Measurements from ENCODE around the gene MED1.

DNA sequence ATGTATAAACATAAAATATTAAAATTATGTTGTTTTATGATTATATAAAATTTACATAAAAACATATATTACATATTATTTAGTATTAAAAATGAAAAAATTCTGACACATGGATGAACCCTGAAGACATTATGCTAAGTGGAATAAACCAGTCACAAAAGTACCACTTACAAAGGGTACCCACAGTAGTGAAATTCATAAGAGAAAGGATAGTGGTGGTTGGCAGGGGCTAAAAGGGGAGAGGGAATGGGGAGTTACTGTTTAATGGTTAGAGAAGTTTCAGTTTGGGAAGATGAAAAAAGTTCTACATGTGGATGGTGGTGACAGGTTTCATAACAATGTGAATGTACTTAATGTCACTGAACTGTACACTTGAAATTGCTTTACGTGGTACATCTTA is 91.1 kb downstream of the MED1 start:
- no peak for TF ChIP-seq POLR2AphosphoS5 (IDR thresholded peaks at IDR 0.05; ENCODE audit: low read depth, low read length)
- TF ChIP-seq, protein P1, sequence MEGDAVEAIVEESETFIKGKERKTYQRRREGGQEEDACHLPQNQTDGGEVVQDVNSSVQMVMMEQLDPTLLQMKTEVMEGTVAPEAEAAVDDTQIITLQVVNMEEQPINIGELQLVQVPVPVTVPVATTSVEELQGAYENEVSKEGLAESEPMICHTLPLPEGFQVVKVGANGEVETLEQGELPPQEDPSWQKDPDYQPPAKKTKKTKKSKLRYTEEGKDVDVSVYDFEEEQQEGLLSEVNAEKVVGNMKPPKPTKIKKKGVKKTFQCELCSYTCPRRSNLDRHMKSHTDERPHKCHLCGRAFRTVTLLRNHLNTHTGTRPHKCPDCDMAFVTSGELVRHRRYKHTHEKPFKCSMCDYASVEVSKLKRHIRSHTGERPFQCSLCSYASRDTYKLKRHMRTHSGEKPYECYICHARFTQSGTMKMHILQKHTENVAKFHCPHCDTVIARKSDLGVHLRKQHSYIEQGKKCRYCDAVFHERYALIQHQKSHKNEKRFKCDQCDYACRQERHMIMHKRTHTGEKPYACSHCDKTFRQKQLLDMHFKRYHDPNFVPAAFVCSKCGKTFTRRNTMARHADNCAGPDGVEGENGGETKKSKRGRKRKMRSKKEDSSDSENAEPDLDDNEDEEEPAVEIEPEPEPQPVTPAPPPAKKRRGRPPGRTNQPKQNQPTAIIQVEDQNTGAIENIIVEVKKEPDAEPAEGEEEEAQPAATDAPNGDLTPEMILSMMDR (IDR thresholded peaks at IDR 0.05): no peak
- TF ChIP-seq EZH2phosphoT487 (IDR thresholded peaks at IDR 0.05; ENCODE audit: borderline replicate concordance, low read depth): no peak
- TF ChIP-seq CHD2 (IDR thresholded peaks at IDR 0.05; ENCODE audit: low read length, partially characterized antibody): no peak
- TF ChIP-seq, protein P2, sequence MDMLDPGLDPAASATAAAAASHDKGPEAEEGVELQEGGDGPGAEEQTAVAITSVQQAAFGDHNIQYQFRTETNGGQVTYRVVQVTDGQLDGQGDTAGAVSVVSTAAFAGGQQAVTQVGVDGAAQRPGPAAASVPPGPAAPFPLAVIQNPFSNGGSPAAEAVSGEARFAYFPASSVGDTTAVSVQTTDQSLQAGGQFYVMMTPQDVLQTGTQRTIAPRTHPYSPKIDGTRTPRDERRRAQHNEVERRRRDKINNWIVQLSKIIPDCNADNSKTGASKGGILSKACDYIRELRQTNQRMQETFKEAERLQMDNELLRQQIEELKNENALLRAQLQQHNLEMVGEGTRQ (IDR thresholded peaks at IDR 0.05; ENCODE audit: borderline replicate concordance, low read depth, low read length): no peak
- TF ChIP-seq MXI1 (IDR thresholded peaks at IDR 0.05; ENCODE audit: low read depth, low read length): no peak
- no peak for TF ChIP-seq REST (IDR thresholded peaks at IDR 0.05; ENCODE audit: low read depth, low read length)
- no peak for TF ChIP-seq MEF2A (IDR thresholded peaks at IDR 0.05; ENCODE audit: borderline replicate concordance, low read depth)
- no peak for TF ChIP-seq NFIC (IDR thresholded peaks at IDR 0.05; ENCODE audit: borderline replicate concordance)

Measured in SK-N-SH (cell line).